T-cell (primary cell): ENCODE data around the gene VAV2. TPM values are rescaled to one million over a fixed set of nuclear protein-coding genes. Genes with fewer than 3 reads are reported as not detected.
"Not testable (repeated sequence)": the region's sequence is repeated elsewhere in the genome, so short reads cannot be mapped to it uniquely, and the experiment has no call there.

Source experiments
- ATAC-seq, 4 experiments: fragments of 200-7000 bp in 3 of 4; fragments of 150-1000 bp in 1 of 4; cut with Tn5 transposase; replicated peaks in 1 of 4; 1 replicate in 3 of 4; 2 replicates in 1 of 4; pipeline ENCODE4 v1.10.0; 2021; ENCODE audit warnings: moderate library complexity in 3 of 4, mild to moderate bottlenecking in 2 of 4, moderate number of reproducible peaks in 1 of 4
- CTCF ChIA-PET, 2 donors: fragments of 300-600 bp; sonication (Branson Sonifier 250); formaldehyde crosslinking; loops; one replicate each; lab custom pipeline; 2022; ENCODE audit warnings: antibody characterized with exemption in 2 of 2; lab: Charles Lee
- POLR2A ChIA-PET, 2 donors: fragments of 300-600 bp; sonication (Branson Sonifier 250); formaldehyde crosslinking; loops; one replicate each; lab custom pipeline; 2022; ENCODE audit warnings: antibody characterized with exemption in 2 of 2; lab: Charles Lee
- DNase-seq, 35 experiments: peaks; one replicate each; pipeline versions ENCODE4 v3.0.0 to v3.0.0-alpha.2; 2013 to 2023
- H3K27ac ChIP-seq: one replicate; pipeline ENCODE4 v1.5.1; 2013; ENCODE audit warnings: low read length
- H3K27me3 ChIP-seq, 2 experiments: replicated peaks in 1 of 2; 1 replicate in 1 of 2; 2 replicates in 1 of 2; pipeline versions ENCODE4 v1.6.1 to v1.7.0; 2013; ENCODE audit warnings: low read length in 1 of 2, mixed read lengths in 1 of 2; ENCODE audit not compliant: control insufficient read depth in 2 of 2, insufficient read depth in 2 of 2; ENCODE audit errors: extremely low read depth in 1 of 2
- H3K36me3 ChIP-seq, 2 donors: 1 replicate in 1 of 2; 2 replicates in 1 of 2; pipeline versions ENCODE4 v1.6.1 to v1.7.0; 2013; ENCODE audit warnings: low read length in 1 of 2; ENCODE audit not compliant: control insufficient read depth in 2 of 2, insufficient read depth in 1 of 2; ENCODE audit errors: extremely low read depth in 1 of 2
- H3K4me1 ChIP-seq, 2 experiments: 1 replicate in 1 of 2; 2 replicates in 1 of 2; pipeline versions ENCODE4 v1.6.1 to v1.7.0; 2013; ENCODE audit warnings: low read length in 2 of 2, mixed read lengths in 1 of 2; ENCODE audit not compliant: insufficient read depth in 2 of 2, control insufficient read depth in 1 of 2; ENCODE audit errors: extremely low read depth in 1 of 2
- H3K4me3 ChIP-seq, 2 donors: 1 replicate in 1 of 2; 2 replicates in 1 of 2; pipeline versions ENCODE4 v1.5.1 to v1.7.0; 2013; ENCODE audit warnings: mild to moderate bottlenecking in 2 of 2, low read length in 1 of 2, moderate library complexity in 1 of 2; ENCODE audit not compliant: control insufficient read depth in 1 of 2; ENCODE audit errors: extremely low read depth in 1 of 2
- H3K9me3 ChIP-seq: 2 replicates; pipeline ENCODE4 v1.7.0; 2013
- H3K27ac Mint-ChIP-seq, 2 donors: one replicate each; pipeline ENCODE4 v1.8.0; 2020 to 2021; ENCODE audit warnings: mild to moderate bottlenecking in 2 of 2, mixed read lengths in 2 of 2
- H3K27me3 Mint-ChIP-seq, 2 donors: one replicate each; pipeline ENCODE4 v1.8.0; 2021 to 2022; ENCODE audit warnings: mixed read lengths in 2 of 2
- H3K36me3 Mint-ChIP-seq: one replicate; pipeline ENCODE4 v1.8.0; 2021; ENCODE audit warnings: mixed read lengths
- H3K4me1 Mint-ChIP-seq, 3 donors: one replicate each; pipeline ENCODE4 v1.8.0; 2020 to 2022; ENCODE audit warnings: mixed read lengths in 3 of 3, mild to moderate bottlenecking in 1 of 3
- H3K4me3 Mint-ChIP-seq, 3 donors: one replicate each; pipeline ENCODE4 v1.8.0; 2020 to 2022; ENCODE audit warnings: mild to moderate bottlenecking in 3 of 3, mixed read lengths in 3 of 3, moderate library complexity in 3 of 3
- H3K9me3 Mint-ChIP-seq, 3 donors: one replicate each; pipeline ENCODE4 v1.8.0; 2020 to 2022; ENCODE audit warnings: mixed read lengths in 3 of 3
- WGBS: methylation state at CpG from one replicate; pipeline ENCODE4 v1.1.5; 2013; ENCODE audit warnings: missing lambda C conversion rate; ENCODE audit not compliant: insufficient coverage; 5-methylcytosine and 5-hydroxymethylcytosine counted together
- total RNA-seq, 35 experiments: library from RNA in 6 of 35; stranded (reverse) in 6 of 35; fragments of 120-200 nt in 1 of 35; gene quantifications; one replicate each; pipeline versions ENCODE4 v1.2.1 to v1.2.4 and lab custom pipeline; 2013 to 2026

The VAV2 gene
- total RNA-seq, 5 donors from 2014 or later (not counting 1 experiment from before 2014, with no cell fraction given): 1.2 to 7.5 (median 4.9) TPM

GRCh38 chr9:133905493-133905892 lies 86.6 kb downstream of the VAV2 start:
- H3K4me1 ChIP-seq: no peaks in the 10 kb centered on the region
- peaks cover 0 to 9% of the 10 kb centered on the region in 2 experiments for H3K27me3 ChIP-seq
- no peaks in the 10 kb centered on the region for H3K36me3 ChIP-seq
- H3K36me3 Mint-ChIP-seq: no peaks in the 10 kb centered on the region
- DNase-seq: no peak
- CTCF ChIA-PET: no interaction called here
- ATAC-seq: no peak
- POLR2A ChIA-PET: no interaction called here
- no peak overlapping the region for H3K4me3 ChIP-seq
- no peak overlapping the region for H3K4me3 Mint-ChIP-seq
- WGBS: 83% methylated on average over 2 of the region's 6 CpGs
- no peaks in the 10 kb centered on the region for H3K9me3 ChIP-seq
- no peak overlapping the region for H3K27ac ChIP-seq
- no peak overlapping the region for H3K27ac Mint-ChIP-seq
- H3K27me3 Mint-ChIP-seq: no peaks in the 10 kb centered on the region
- H3K4me1 Mint-ChIP-seq: no peaks in the 10 kb centered on the region
- no peaks in the 10 kb centered on the region for H3K9me3 Mint-ChIP-seq

- Mint-ChIP-seq H3K4me3 (no peak overlapping the region), H3K27me3 (no peaks in the 10 kb centered on the region), H3K27ac (no peak overlapping the region), H3K36me3 (no peaks in the 10 kb centered on the region), H3K4me1 (no peaks in the 10 kb centered on the region), H3K9me3 (no peaks in the 10 kb centered on the region)
- Histone ChIP-seq H3K9me3 (no peaks in the 10 kb centered on the region), H3K4me3 (no peak overlapping the region), H3K4me1 (no peaks in the 10 kb centered on the region), H3K27me3 (peaks cover 0 to 9% of the 10 kb centered on the region in 2 experiments), H3K27ac (no peak overlapping the region), H3K36me3 (no peaks in the 10 kb centered on the region)
- CTCF ChIA-PET: no interaction called here
- no peak for ATAC-seq
- POLR2A ChIA-PET: no interaction called here
- 78% methylated on average over 24 of the region's 29 CpGs for WGBS
- DNase-seq: no peak
Observed at GRCh38 chr9:133904346-133905090, 87.6 kb downstream of the VAV2 start.

GRCh38 chr9:133901184-133901835 lies 90.8 kb downstream of the VAV2 start:
- Histone ChIP-seq H3K9me3 (no peaks in the 10 kb centered on the region), H3K4me1 (no peaks in the 10 kb centered on the region), H3K36me3 (no peaks in the 10 kb centered on the region), H3K4me3 (no peak overlapping the region), H3K27ac (no peak overlapping the region), H3K27me3 (peaks cover 0 to 9% of the 10 kb centered on the region in 2 experiments)
- Mint-ChIP-seq H3K4me3 (no peak overlapping the region), H3K4me1 (no peaks in the 10 kb centered on the region), H3K36me3 (no peaks in the 10 kb centered on the region), H3K27ac (no peak overlapping the region), H3K9me3 (no peaks in the 10 kb centered on the region), H3K27me3 (no peaks in the 10 kb centered on the region)
- ATAC-seq (no peak), DNase-seq (no peak)
- ChIA-PET CTCF (no interaction called here), POLR2A (no interaction called here)
- WGBS: 88% methylated on average over 17 of the region's 18 CpGs

GRCh38 chr9:133897675-133898074 lies 94.4 kb downstream of the VAV2 start:
- ChIA-PET POLR2A (no interaction called here), CTCF (no interaction called here)
- no peaks in the 10 kb centered on the region for H3K36me3 ChIP-seq
- DNase-seq: no peak
- no peaks in the 10 kb centered on the region for H3K4me1 ChIP-seq
- H3K27ac ChIP-seq: no peak overlapping the region
- H3K4me3 ChIP-seq: no peak overlapping the region
- no peaks in the 10 kb centered on the region for H3K27me3 Mint-ChIP-seq
- H3K9me3 Mint-ChIP-seq: no peaks in the 10 kb centered on the region
- H3K36me3 Mint-ChIP-seq: no peaks in the 10 kb centered on the region
- no peaks in the 10 kb centered on the region for H3K4me1 Mint-ChIP-seq
- no peak overlapping the region for H3K4me3 Mint-ChIP-seq
- ATAC-seq: no peak
- peaks cover 0 to 3% of the 10 kb centered on the region in 2 experiments for H3K27me3 ChIP-seq
- no peak overlapping the region for H3K27ac Mint-ChIP-seq
- H3K9me3 ChIP-seq: no peaks in the 10 kb centered on the region
- WGBS: 77% methylated on average over 6 of the region's 7 CpGs

GRCh38 chr9:133896007-133896406 lies 96.1 kb downstream of the VAV2 start:
- H3K4me1 ChIP-seq, H3K36me3 Mint-ChIP-seq, POLR2A ChIA-PET, H3K36me3 ChIP-seq, H3K27ac Mint-ChIP-seq, H3K4me3 ChIP-seq, H3K27ac ChIP-seq, DNase-seq, H3K4me1 Mint-ChIP-seq, H3K9me3 Mint-ChIP-seq, H3K9me3 ChIP-seq, H3K4me3 Mint-ChIP-seq, H3K27me3 ChIP-seq, ATAC-seq, CTCF ChIA-PET, H3K27me3 Mint-ChIP-seq: not testable (repeated sequence)
- 100% methylated on average over 1 of the region's 13 CpGs for WGBS

- H3K36me3 Mint-ChIP-seq: no peaks in the 10 kb centered on the region
- H3K4me3 Mint-ChIP-seq: no peak overlapping the region
- H3K9me3 Mint-ChIP-seq: no peaks in the 10 kb centered on the region
- ChIA-PET CTCF (no interaction called here), POLR2A (no interaction called here)
- H3K27ac ChIP-seq: no peak overlapping the region
- DNase-seq: no peak
- 93% methylated on average over 9 of the region's 11 CpGs for WGBS
- no peaks in the 10 kb centered on the region for H3K27me3 ChIP-seq
- no peaks in the 10 kb centered on the region for H3K4me1 Mint-ChIP-seq
- no peaks in the 10 kb centered on the region for H3K27me3 Mint-ChIP-seq
- ATAC-seq: no peak
- H3K27ac Mint-ChIP-seq: no peak overlapping the region
- H3K9me3 ChIP-seq: no peaks in the 10 kb centered on the region
- H3K4me1 ChIP-seq: no peaks in the 10 kb centered on the region
- H3K36me3 ChIP-seq: no peaks in the 10 kb centered on the region
- H3K4me3 ChIP-seq: no peak overlapping the region
Observed at GRCh38 chr9:133895335-133895734, 96.8 kb downstream of the VAV2 start.
